OCI-LY1 (cell line): ENCODE data around the gene C11orf97.

Experiments used
- H2AFZ ChIP-seq: fragments of 200-600 bp; sonication (generic), shearing (Covaris generic); 2 replicates; pipeline ENCODE4 v1.6.0; 2014; ENCODE audit warnings: antibody characterized with exemption, mild to moderate bottlenecking, low read length
- H3F3A ChIP-seq: fragments of 200-600 bp; sonication (generic), shearing (Covaris generic); 2 replicates; pipeline ENCODE4 v1.6.0; 2014; ENCODE audit warnings: mild to moderate bottlenecking, antibody characterized with exemption, low read length, moderate library complexity; ENCODE audit not compliant: insufficient read depth
- H3K27ac ChIP-seq: fragments of 200-600 bp; sonication (generic); 2 replicates; pipeline ENCODE4 v1.5.1; 2014; ENCODE audit warnings: low read length, mixed run types, mild to moderate bottlenecking, low read depth; ENCODE audit not compliant: poor library complexity, severe bottlenecking
- H3K27me3 ChIP-seq: fragments of 200-600 bp; sonication (generic); 2 replicates; pipeline ENCODE4 v1.6.0; 2014; ENCODE audit warnings: antibody characterized with exemption, mild to moderate bottlenecking, low read length, moderate library complexity; ENCODE audit not compliant: insufficient read depth
- H3K36me3 ChIP-seq: fragments of 200-600 bp; sonication (generic); 2 replicates; pipeline ENCODE4 v1.6.1; 2014; ENCODE audit warnings: mild to moderate bottlenecking, antibody characterized with exemption, low read length, moderate library complexity, mixed read lengths; ENCODE audit not compliant: insufficient read depth
- H3K4me1 ChIP-seq: fragments of 200-600 bp; sonication (generic); 2 replicates; pipeline ENCODE4 v1.5.1; 2014; ENCODE audit warnings: mild to moderate bottlenecking, low read length, moderate library complexity; ENCODE audit not compliant: insufficient read depth, severe bottlenecking
- H3K4me2 ChIP-seq: fragments of 200-600 bp; sonication (generic), shearing (Covaris generic); 2 replicates; pipeline ENCODE4 v1.6.1; 2014; ENCODE audit warnings: low read length
- H3K4me3 ChIP-seq: fragments of 200-600 bp; sonication (generic); 2 replicates; pipeline ENCODE4 v1.5.1; 2014; ENCODE audit warnings: low read length, low read depth, mild to moderate bottlenecking, mixed read lengths; ENCODE audit not compliant: poor library complexity, severe bottlenecking
- H3K79me2 ChIP-seq: fragments of 200-600 bp; shearing (Covaris generic); 2 replicates; pipeline ENCODE4 v1.6.1; 2016; ENCODE audit warnings: mixed run types, low read length, mixed read lengths; ENCODE audit not compliant: insufficient read depth
- H3K9ac ChIP-seq: fragments of 200-600 bp; sonication (generic), shearing (Covaris generic); 2 replicates; pipeline ENCODE4 v1.6.1; 2014; ENCODE audit warnings: mild to moderate bottlenecking, low read length, mixed read lengths
- H3K9me2 ChIP-seq: fragments of 200-600 bp; sonication (generic), shearing (Covaris generic); 2 replicates; pipeline ENCODE4 v1.6.1; 2014; ENCODE audit warnings: low read depth, mild to moderate bottlenecking, low read length, mixed read lengths
- H3K9me3 ChIP-seq: fragments of 200-600 bp; shearing (Covaris generic); 2 replicates; pipeline ENCODE4 v1.6.1; 2014; ENCODE audit warnings: low read length, mixed read lengths
- H4K20me1 ChIP-seq: fragments of 200-600 bp; sonication (generic), shearing (Covaris generic); 2 replicates; pipeline ENCODE4 v1.6.0; 2016; ENCODE audit warnings: mild to moderate bottlenecking, low read length; ENCODE audit not compliant: insufficient read depth
- CTCF ChIP-seq: fragments of 200-600 bp; sonication (generic), shearing (Covaris generic); IDR thresholded peaks from 2 replicates; pipeline ENCODE4 v1.5.1; 2017; ENCODE audit warnings: mild to moderate bottlenecking, antibody characterized with exemption, low read length, moderate library complexity, mixed read lengths
- EZH2 ChIP-seq: fragments of 200-600 bp; sonication (generic), shearing (Covaris generic); IDR thresholded peaks from 2 replicates; pipeline ENCODE4 v1.8.0; 2017; ENCODE audit warnings: borderline replicate concordance, mixed run types, mild to moderate bottlenecking, antibody characterized with exemption, low read length, moderate library complexity, mixed read lengths

C11orf97 gene

GRCh38 chr11:94563176-94563847, 51.1 kb downstream of the C11orf97 start:
- H2AFZ ChIP-seq = no peak overlapping the region
- TF ChIP-seq EZH2 = no peak
- no peak for TF ChIP-seq CTCF
- no peak overlapping the region for H3K4me2 ChIP-seq

GRCh38 chr11:94563848-94564467, 51.7 kb downstream of the C11orf97 start:
- no peak overlapping the region for H2AFZ ChIP-seq
- H3K9ac ChIP-seq = no peak overlapping the region
- H3K9me2 ChIP-seq = no peaks in the 10 kb centered on the region
- H3K4me3 ChIP-seq = no peak overlapping the region
- no peaks in the 10 kb centered on the region for H3K9me3 ChIP-seq
- no peaks in the 10 kb centered on the region for H3K36me3 ChIP-seq
- no peak for TF ChIP-seq CTCF
- no peak for TF ChIP-seq EZH2
- H3K79me2 ChIP-seq = no peaks in the 10 kb centered on the region
- no peak overlapping the region for H3K4me2 ChIP-seq
- no peak overlapping the region for H3K27ac ChIP-seq
- H3F3A ChIP-seq = no peaks in the 10 kb centered on the region
- H3K27me3 ChIP-seq = no peaks in the 10 kb centered on the region
- no peaks in the 10 kb centered on the region for H3K4me1 ChIP-seq
- no peaks in the 10 kb centered on the region for H4K20me1 ChIP-seq

More at GRCh38 chr11:94563176-94563847, 51.1 kb downstream of the C11orf97 start:
- H3K36me3 ChIP-seq = no peaks in the 10 kb centered on the region
- no peaks in the 10 kb centered on the region for H4K20me1 ChIP-seq
- no peaks in the 10 kb centered on the region for H3K9me3 ChIP-seq
- no peak overlapping the region for H3K27ac ChIP-seq
- H3K4me1 ChIP-seq = no peaks in the 10 kb centered on the region
- H3K9me2 ChIP-seq = no peaks in the 10 kb centered on the region
- no peaks in the 10 kb centered on the region for H3K27me3 ChIP-seq
- no peak overlapping the region for H3K9ac ChIP-seq
- H3F3A ChIP-seq = no peaks in the 10 kb centered on the region
- no peak overlapping the region for H3K4me3 ChIP-seq
- no peaks in the 10 kb centered on the region for H3K79me2 ChIP-seq

DNA sequence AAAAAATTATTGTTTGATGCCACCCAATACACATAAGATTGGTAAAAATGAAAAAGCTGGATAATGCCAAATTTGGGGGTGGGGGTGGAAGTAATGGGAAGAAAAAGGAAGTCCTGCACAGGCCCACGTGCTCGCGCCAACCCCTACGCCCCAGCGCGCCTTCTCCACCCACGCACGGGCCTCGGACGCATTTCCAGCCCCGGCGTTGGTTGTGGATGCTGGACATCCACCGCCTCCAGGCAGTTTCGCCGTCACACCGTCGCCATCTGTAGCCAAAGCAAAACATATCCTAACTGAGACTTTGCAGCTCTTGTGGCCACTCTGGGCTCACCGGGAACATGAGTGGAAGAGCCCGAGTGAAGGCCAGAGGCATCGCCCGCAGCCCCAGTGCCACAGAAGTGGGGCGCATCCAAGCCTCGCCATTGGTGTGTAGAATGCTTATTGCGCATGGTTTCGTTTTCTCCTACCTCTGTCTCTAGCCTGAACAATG, 55.0 kb downstream of the C11orf97 start, which contains the start of gene PIWIL4:
Gene PIWIL4 (plus strand): TSS at position 188 of the 490 bp plus-strand sequence. CDS start 151 bp downstream, at position 339.
- Histone ChIP-seq H3K4me1 (no peaks in the 10 kb centered on the region), H4K20me1 (no peaks in the 10 kb centered on the region), H3K27me3 (no peaks in the 10 kb centered on the region), H3K79me2 (no peaks in the 10 kb centered on the region), H3K27ac (no peak within 1 kb of the TSS), H3K36me3 (no peaks in the 10 kb centered on the region), H3K4me2 (no peak within 1 kb of the TSS), H3K4me3 (no peak within 1 kb of the TSS), H3K9me2 (no peaks in the 10 kb centered on the region), H3F3A (no peaks in the 10 kb centered on the region), H2AFZ (no peak within 1 kb of the TSS), H3K9ac (no peak within 1 kb of the TSS), H3K9me3 (no peaks in the 10 kb centered on the region)
- TF ChIP-seq CTCF = no peak
- TF ChIP-seq EZH2 = no peak
